ENCODE results near the gene FNBP1. TPM values are rescaled to one million over a fixed set of nuclear protein-coding genes. Genes with fewer than 3 reads are reported as not detected.

FNBP1 gene
- total and polyA plus RNA-seq, 2 of the 8 experiments (the other 6 are each of a cell fraction or from before 2014, with no cell fraction given), result 7.2 to 40.9 TPM

DNA sequence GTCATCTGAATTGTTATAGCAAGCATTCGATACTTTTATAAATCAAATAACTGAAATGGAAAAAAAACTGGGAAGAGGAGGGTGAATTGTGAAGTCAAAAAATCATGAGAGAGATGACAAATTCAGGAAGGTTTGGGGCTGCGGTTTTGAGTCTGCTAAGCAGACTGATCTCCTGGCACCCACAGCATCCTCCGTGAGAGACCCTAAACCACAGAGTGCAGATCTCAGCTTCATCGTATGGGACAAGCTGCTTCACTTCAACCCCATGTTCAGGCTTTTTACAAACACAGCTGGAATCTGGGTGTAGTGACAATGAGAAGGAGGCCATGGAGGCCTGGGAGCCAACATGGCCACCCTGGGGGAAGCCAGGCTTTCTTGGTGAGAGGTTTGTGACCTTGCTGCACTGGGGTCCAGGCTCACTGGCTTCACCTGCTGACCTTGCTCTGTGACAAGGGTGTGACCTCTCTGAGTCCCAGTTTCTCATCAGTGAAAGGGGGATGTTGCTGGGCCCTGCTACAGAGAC lies 188.3 kb downstream of the FNBP1 start (continued):
- TF ChIP-seq, protein P1, sequence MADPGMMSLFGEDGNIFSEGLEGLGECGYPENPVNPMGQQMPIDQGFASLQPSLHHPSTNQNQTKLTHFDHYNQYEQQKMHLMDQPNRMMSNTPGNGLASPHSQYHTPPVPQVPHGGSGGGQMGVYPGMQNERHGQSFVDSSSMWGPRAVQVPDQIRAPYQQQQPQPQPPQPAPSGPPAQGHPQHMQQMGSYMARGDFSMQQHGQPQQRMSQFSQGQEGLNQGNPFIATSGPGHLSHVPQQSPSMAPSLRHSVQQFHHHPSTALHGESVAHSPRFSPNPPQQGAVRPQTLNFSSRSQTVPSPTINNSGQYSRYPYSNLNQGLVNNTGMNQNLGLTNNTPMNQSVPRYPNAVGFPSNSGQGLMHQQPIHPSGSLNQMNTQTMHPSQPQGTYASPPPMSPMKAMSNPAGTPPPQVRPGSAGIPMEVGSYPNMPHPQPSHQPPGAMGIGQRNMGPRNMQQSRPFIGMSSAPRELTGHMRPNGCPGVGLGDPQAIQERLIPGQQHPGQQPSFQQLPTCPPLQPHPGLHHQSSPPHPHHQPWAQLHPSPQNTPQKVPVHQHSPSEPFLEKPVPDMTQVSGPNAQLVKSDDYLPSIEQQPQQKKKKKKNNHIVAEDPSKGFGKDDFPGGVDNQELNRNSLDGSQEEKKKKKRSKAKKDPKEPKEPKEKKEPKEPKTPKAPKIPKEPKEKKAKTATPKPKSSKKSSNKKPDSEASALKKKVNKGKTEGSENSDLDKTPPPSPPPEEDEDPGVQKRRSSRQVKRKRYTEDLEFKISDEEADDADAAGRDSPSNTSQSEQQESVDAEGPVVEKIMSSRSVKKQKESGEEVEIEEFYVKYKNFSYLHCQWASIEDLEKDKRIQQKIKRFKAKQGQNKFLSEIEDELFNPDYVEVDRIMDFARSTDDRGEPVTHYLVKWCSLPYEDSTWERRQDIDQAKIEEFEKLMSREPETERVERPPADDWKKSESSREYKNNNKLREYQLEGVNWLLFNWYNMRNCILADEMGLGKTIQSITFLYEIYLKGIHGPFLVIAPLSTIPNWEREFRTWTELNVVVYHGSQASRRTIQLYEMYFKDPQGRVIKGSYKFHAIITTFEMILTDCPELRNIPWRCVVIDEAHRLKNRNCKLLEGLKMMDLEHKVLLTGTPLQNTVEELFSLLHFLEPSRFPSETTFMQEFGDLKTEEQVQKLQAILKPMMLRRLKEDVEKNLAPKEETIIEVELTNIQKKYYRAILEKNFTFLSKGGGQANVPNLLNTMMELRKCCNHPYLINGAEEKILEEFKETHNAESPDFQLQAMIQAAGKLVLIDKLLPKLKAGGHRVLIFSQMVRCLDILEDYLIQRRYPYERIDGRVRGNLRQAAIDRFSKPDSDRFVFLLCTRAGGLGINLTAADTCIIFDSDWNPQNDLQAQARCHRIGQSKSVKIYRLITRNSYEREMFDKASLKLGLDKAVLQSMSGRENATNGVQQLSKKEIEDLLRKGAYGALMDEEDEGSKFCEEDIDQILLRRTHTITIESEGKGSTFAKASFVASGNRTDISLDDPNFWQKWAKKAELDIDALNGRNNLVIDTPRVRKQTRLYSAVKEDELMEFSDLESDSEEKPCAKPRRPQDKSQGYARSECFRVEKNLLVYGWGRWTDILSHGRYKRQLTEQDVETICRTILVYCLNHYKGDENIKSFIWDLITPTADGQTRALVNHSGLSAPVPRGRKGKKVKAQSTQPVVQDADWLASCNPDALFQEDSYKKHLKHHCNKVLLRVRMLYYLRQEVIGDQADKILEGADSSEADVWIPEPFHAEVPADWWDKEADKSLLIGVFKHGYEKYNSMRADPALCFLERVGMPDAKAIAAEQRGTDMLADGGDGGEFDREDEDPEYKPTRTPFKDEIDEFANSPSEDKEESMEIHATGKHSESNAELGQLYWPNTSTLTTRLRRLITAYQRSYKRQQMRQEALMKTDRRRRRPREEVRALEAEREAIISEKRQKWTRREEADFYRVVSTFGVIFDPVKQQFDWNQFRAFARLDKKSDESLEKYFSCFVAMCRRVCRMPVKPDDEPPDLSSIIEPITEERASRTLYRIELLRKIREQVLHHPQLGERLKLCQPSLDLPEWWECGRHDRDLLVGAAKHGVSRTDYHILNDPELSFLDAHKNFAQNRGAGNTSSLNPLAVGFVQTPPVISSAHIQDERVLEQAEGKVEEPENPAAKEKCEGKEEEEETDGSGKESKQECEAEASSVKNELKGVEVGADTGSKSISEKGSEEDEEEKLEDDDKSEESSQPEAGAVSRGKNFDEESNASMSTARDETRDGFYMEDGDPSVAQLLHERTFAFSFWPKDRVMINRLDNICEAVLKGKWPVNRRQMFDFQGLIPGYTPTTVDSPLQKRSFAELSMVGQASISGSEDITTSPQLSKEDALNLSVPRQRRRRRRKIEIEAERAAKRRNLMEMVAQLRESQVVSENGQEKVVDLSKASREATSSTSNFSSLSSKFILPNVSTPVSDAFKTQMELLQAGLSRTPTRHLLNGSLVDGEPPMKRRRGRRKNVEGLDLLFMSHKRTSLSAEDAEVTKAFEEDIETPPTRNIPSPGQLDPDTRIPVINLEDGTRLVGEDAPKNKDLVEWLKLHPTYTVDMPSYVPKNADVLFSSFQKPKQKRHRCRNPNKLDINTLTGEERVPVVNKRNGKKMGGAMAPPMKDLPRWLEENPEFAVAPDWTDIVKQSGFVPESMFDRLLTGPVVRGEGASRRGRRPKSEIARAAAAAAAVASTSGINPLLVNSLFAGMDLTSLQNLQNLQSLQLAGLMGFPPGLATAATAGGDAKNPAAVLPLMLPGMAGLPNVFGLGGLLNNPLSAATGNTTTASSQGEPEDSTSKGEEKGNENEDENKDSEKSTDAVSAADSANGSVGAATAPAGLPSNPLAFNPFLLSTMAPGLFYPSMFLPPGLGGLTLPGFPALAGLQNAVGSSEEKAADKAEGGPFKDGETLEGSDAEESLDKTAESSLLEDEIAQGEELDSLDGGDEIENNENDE (IDR thresholded peaks at IDR 0.05; ENCODE audit: insufficient replicate concordance, low read length), result no peak
- TF ChIP-seq, protein P2, sequence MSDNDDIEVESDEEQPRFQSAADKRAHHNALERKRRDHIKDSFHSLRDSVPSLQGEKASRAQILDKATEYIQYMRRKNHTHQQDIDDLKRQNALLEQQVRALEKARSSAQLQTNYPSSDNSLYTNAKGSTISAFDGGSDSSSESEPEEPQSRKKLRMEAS (IDR thresholded peaks at IDR 0.05), result no peak
- TF ChIP-seq CEBPB (IDR thresholded peaks at IDR 0.05; ENCODE audit: low read depth, low read length), result no peak
- TF ChIP-seq EGR1 (IDR thresholded peaks at IDR 0.05; ENCODE audit: borderline replicate concordance, low read depth, low read length), result no peak
- no peak for TF ChIP-seq SP2 (IDR thresholded peaks at IDR 0.05; ENCODE audit: low read length)
- TF ChIP-seq FOSL1 (IDR thresholded peaks at IDR 0.05; ENCODE audit: insufficient read depth, low read depth, low read length), result no peak
- TF ChIP-seq, protein P3, sequence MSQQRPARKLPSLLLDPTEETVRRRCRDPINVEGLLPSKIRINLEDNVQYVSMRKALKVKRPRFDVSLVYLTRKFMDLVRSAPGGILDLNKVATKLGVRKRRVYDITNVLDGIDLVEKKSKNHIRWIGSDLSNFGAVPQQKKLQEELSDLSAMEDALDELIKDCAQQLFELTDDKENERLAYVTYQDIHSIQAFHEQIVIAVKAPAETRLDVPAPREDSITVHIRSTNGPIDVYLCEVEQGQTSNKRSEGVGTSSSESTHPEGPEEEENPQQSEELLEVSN (IDR thresholded peaks at IDR 0.05), result no peak
- TF ChIP-seq, protein P4, sequence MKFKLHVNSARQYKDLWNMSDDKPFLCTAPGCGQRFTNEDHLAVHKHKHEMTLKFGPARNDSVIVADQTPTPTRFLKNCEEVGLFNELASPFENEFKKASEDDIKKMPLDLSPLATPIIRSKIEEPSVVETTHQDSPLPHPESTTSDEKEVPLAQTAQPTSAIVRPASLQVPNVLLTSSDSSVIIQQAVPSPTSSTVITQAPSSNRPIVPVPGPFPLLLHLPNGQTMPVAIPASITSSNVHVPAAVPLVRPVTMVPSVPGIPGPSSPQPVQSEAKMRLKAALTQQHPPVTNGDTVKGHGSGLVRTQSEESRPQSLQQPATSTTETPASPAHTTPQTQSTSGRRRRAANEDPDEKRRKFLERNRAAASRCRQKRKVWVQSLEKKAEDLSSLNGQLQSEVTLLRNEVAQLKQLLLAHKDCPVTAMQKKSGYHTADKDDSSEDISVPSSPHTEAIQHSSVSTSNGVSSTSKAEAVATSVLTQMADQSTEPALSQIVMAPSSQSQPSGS (IDR thresholded peaks at IDR 0.05; ENCODE audit: low read length), result no peak
- no peak for TF ChIP-seq NRF1 (IDR thresholded peaks at IDR 0.05; ENCODE audit: low read depth, low read length)
